HG02763 (cell line): ENCODE results near the gene DNMT3L.
"Not testable (repeated sequence)": the region's sequence is repeated elsewhere in the genome, so short reads cannot be mapped to it uniquely, and the experiment has no call there.

Experiments
- ATAC-seq: cut with Tn5 transposase; IDR thresholded peaks from one replicate; pipeline ENCODE4 v1.9.1; 2021; ENCODE audit warnings: mild to moderate bottlenecking, moderate library complexity; ENCODE audit not compliant: unreplicated experiment

Gene DNMT3L

GRCh38 chr21:44249204-44250037 lies 12.3 kb downstream of the DNMT3L start:
- ATAC-seq = not testable (repeated sequence)

DNA sequence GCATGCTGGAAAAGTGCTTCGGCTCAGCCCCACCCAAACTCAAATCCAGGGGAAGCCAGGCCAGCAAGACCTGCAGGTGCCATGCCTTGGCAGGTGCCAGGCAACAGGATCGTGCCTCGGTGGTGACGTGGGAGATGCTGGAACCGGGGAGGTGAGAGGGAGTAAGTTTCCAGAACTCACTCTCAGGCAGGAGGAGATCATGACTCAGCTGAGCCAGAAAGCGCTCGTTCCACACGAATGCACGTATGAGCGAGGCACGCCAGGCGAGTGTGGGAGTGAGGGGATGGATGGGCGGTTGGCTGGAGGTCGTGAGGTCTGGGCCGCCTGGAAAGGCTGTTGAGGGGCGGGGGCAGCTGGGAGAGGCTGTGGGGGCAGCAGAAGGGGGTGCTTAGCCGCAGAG lies 13.8 kb downstream of the DNMT3L start:
- not testable (repeated sequence) for ATAC-seq

- ATAC-seq = peak; percentile 36
Observed at GRCh38 chr21:44243980-44244379, 17.7 kb downstream of the DNMT3L start.

DNA sequence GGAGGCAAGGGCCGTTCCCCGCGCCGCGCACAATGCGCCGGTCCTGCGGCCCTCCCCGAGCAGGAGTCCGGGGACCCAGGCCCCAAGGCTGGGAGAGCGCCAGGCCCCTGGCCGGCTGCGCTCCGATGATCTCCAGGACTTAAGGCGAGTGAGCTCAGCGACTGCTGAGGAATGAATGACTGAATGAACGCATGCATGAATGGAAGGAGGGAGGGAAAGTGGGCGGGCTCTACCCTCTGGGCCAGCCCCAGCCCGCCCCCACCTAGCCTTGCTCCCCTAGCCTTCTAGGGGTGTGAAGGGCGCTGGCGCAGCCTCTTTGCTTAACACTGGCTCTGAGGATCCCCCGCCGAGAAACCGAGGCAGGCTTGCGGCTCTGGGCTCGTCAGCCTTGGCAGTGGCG lies 20.4 kb downstream of the DNMT3L start:
- peak; percentile 28 for ATAC-seq

GRCh38 chr21:44240842-44241241 lies 20.9 kb downstream of the DNMT3L start, which contains the start of gene ICOSLG:
Gene ICOSLG (minus strand): TSS chr21:44240943. CDS start chr21:44240817, 126 bp downstream.
- ATAC-seq = peak; percentile 46

DNA sequence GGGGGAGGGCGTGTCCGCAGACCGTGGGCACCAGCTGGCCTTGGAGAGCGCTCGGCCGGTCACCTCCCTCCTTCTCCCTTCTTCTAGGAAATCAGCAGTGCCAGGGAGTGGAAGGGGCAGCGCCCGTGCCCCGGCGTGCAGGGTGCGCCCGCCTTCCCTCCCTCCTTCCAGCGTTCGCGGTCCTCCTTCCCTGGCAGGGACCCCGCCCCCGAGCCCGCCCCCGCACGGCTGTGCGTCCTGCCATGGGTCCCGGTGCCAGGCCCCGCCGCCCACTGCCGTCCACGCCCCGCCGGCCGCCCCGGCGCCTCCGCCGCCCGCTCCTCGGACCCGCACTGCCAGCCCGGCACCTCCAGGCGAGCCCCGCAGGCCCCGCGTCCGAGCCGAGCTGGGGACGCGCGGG lies 21.3 kb downstream of the DNMT3L start:
- ATAC-seq = not testable (repeated sequence)

- ATAC-seq = not testable (repeated sequence)
Observed at GRCh38 chr21:44229561-44229960, 32.1 kb downstream of the DNMT3L start.

DNA sequence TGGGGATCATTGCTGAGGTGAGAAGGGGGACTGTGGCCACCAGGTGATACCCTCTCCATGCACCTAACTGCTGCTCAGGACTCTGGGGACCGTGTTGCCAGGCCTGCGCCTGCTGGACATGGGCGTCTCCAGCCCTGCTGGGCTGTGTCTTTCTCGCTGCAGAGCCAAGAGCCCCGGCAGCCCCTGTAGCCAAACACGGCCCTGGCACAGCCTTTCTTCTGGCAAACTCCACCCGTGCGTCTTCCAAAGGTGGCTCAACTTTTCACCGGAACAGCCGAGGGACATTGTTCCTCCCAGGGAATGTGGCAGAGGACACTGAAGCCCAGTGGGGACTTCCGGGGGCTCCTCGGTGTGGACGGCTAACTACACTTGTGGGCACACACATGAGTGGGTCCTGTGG lies 33.6 kb downstream of the DNMT3L start:
- not testable (repeated sequence) for ATAC-seq

DNA sequence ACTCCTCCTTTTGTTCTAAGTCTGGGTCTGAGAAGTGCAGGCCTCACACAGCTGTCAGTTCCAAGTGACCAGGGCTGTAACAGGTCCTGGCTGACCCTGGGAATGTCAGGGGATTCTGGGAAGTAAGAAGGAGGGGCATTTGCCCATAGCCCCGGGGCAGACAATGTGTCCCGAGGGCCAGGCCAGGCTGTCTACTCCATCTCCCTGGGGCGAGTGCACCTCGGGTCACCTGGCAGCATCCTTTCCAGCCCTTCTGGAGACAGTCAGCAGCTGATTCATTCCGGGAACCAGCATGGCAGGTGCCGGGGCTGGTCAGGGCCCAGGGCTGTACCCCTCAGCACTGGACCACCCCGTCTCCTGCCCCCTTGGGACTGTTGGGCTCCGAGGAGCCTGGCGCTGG lies 34.1 kb downstream of the DNMT3L start:
- not testable (repeated sequence) for ATAC-seq

DNA sequence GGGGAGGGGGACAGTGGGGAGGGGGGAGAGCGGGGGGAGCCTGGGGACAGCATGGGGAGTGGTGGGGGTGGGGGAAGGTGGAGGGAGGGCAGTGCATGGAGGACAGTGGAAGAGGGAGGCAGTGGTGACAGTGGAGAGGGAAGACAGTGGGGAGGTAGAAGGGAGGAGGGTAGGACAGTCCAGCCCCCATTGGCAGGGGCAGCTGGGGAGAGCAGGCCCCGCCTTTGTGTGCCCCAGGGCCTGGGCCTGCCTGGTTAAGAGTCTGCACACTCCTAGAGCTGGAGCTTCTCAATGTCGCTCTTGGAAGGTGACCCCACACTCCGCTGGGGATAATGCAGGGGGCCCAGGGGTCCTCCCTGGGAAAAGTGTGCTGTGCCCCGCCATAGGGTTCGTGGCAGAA lies 36.1 kb downstream of the DNMT3L start:
- not testable (repeated sequence) for ATAC-seq

GRCh38 chr21:44223334-44223733 lies 38.4 kb downstream of the DNMT3L start:
- ATAC-seq = not testable (repeated sequence)

DNA sequence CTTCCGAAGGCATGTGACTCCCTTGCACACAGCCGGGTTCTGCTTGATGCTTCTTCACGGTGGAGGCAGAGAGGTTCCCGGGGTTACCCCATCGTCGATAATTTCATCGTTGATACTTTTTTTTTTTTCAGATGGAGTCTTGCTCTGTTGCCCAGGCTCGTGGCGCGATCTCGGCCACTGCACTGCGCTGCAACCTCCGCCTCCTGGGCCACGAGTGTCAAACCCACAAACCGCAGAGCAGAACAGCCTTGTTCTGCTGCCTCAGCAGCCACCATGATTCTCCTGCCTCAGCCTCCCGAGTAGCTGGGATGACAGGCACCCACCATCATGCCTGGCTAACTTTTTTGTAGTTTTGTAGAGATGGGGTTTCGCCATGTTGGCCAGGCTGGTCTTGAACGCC lies 41.0 kb downstream of the DNMT3L start:
- not testable (repeated sequence) for ATAC-seq

GRCh38 chr21:44218461-44218860 lies 43.2 kb downstream of the DNMT3L start:
- ATAC-seq = not testable (repeated sequence)

GRCh38 chr21:44211978-44212377 lies 49.7 kb downstream of the DNMT3L start:
- not testable (repeated sequence) for ATAC-seq

GRCh38 chr21:44211574-44211973 lies 50.1 kb downstream of the DNMT3L start:
- not testable (repeated sequence) for ATAC-seq

DNA sequence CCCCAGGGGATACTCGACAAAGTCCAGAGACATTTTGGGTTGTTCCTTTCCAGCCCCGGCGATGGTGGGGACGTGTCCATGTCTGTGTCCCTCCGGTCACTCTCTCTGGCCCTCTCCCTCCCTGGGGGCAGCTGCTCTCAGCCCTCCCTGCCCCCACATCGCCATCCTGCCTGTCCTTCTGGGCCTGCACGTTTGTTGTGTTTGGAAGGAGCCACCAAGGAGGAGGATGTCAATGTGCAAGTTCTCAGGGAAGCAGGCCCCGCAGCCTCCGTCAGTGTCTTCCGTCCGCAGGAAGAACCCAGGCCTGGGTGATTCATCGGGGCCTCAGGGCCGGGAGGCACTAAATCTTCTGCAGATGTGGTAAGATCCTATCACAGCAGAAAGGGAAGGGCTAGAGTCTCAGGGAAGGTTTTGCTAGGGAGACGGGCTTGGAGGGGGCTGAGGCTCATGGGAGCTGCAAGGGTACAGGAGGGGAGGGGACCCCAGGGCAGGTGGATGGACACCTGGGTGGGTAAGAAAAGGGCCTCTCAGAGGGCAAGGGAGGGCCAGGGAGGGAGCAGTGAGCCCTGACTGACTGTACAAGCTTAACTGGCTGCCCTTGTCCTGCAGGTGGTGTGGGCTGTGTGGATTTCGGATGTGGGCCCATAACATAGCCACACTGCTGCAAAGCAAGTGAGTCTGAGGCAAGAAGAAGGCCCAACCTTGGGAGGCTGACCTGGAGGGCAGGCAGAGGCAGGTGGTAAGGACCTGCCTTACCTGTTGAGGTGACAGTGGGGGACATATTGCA lies 53.6 kb downstream of the DNMT3L start:
- ATAC-seq = not testable (repeated sequence)

- ATAC-seq = peak; percentile 63
Observed at GRCh38 chr21:44206698-44207676, 54.7 kb downstream of the DNMT3L start.

GRCh38 chr21:44206187-44206586 lies 55.5 kb downstream of the DNMT3L start:
- ATAC-seq = not testable (repeated sequence)

- not testable (repeated sequence) for ATAC-seq
Observed at GRCh38 chr21:44202590-44203299, 59.0 kb downstream of the DNMT3L start.

DNA sequence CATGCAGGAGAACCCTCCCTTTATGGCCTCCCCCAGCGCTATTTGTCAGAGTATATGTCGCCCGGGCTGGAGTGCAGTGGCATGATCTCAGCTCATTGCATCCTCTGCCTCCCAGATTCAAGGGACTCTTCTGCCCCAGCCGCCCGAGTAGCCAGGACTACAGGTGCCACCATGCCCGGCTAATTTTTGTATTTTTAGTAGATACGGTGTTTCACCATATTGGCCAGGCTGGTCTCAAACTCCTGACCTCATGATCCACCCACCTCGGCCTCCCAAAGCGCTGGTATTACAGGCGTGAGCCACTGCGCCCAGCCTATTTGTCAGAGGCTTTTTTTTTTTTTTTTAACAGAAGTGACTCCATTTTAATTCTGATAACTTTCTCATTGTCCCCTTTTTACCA lies 61.7 kb downstream of the DNMT3L start:
- not testable (repeated sequence) for ATAC-seq
